GM19035 (cell line): Measurements from ENCODE around the gene LAD1.

Source experiments
- ATAC-seq: cut with Tn5 transposase; IDR thresholded peaks from one replicate; pipeline ENCODE4 v1.9.1; 2021; ENCODE audit not compliant: unreplicated experiment

Gene LAD1

GRCh38 chr1:201399018-201399351 is at the start of gene LAD1:
Gene LAD1 (minus strand): TSS chr1:201399324. CDS start chr1:201399306, 18 bp downstream.
- ATAC-seq, result no peak

- peak; percentile 70 for ATAC-seq
Measured at GRCh38 chr1:201447903-201448871, 49.1 kb upstream of the LAD1 start.

- ATAC-seq, result no peak
Measured at GRCh38 chr1:201445310-201445709, 46.2 kb upstream of the LAD1 start.

- no peak for ATAC-seq
Measured at GRCh38 chr1:201444792-201445191, 45.7 kb upstream of the LAD1 start.

- no peak for ATAC-seq
Measured at GRCh38 chr1:201443747-201444146, 44.6 kb upstream of the LAD1 start.

- no peak for ATAC-seq
Measured at GRCh38 chr1:201436969-201437368, 37.8 kb upstream of the LAD1 start.

GRCh38 chr1:201436393-201436792 is 37.3 kb upstream of the LAD1 start:
- no peak for ATAC-seq

- no peak for ATAC-seq
Measured at GRCh38 chr1:201434266-201434665, 35.1 kb upstream of the LAD1 start.

- ATAC-seq, result no peak
Measured at GRCh38 chr1:201433609-201434008, 34.5 kb upstream of the LAD1 start.

- no peak for ATAC-seq
Measured at GRCh38 chr1:201430776-201431175, 31.7 kb upstream of the LAD1 start.

GRCh38 chr1:201429736-201430501 is 30.8 kb upstream of the LAD1 start:
- ATAC-seq, result no peak

GRCh38 chr1:201427963-201428362 is 28.8 kb upstream of the LAD1 start:
- no peak for ATAC-seq

- no peak for ATAC-seq
Measured at GRCh38 chr1:201426479-201427310, 27.6 kb upstream of the LAD1 start.

- no peak for ATAC-seq
Measured at GRCh38 chr1:201424146-201424545, 25.0 kb upstream of the LAD1 start.

- ATAC-seq, result no peak
Measured at GRCh38 chr1:201423655-201424054, 24.5 kb upstream of the LAD1 start.

- ATAC-seq, result no peak
Measured at GRCh38 chr1:201422436-201423030, 23.4 kb upstream of the LAD1 start.

GRCh38 chr1:201422026-201422425 is 22.9 kb upstream of the LAD1 start:
- ATAC-seq, result no peak

GRCh38 chr1:201421041-201421440 is 21.9 kb upstream of the LAD1 start:
- no peak for ATAC-seq

GRCh38 chr1:201420608-201421002 is 21.5 kb upstream of the LAD1 start:
- no peak for ATAC-seq

- ATAC-seq, result no peak
Measured at GRCh38 chr1:201419746-201420607, 20.9 kb upstream of the LAD1 start.
